ENCODE measurements around the gene MAST4.
"Not testable (repeated sequence)": the region's sequence is repeated elsewhere in the genome, so short reads cannot be mapped to it uniquely, and the experiment has no call there.

Gene MAST4

GRCh38 chr5:67118050-67118620 is 521.9 kb downstream of the MAST4 start:
- no peak for TF ChIP-seq CTCF (IDR thresholded peaks at IDR 0.05; ENCODE audit: poor library complexity, severe bottlenecking)
- Histone ChIP-seq H3K4me1 (ENCODE audit: insufficient read depth, poor library complexity, severe bottlenecking) (no peaks in the 10 kb centered on the region), H3K4me3 (ENCODE audit: severe bottlenecking) (no peak overlapping the region), H3K9me3 (ENCODE audit: severe bottlenecking) (no peaks in the 10 kb centered on the region), H3K27me3 (ENCODE audit: insufficient read depth, poor library complexity, severe bottlenecking) (no peaks in the 10 kb centered on the region), H3K36me3 (ENCODE audit: low read depth) (peaks cover 53% of the 10 kb centered on the region), H3K27ac (ENCODE audit: poor library complexity, severe bottlenecking) (no peak overlapping the region)
- no peak for DNase-seq (ENCODE audit: low spot score)
- ATAC-seq (ENCODE audit: low read depth): no peak

GRCh38 chr5:67119010-67119409 is 522.8 kb downstream of the MAST4 start:
- H3K27ac ChIP-seq (ENCODE audit: poor library complexity, severe bottlenecking): no peak overlapping the region
- no peaks in the 10 kb centered on the region for H3K4me1 ChIP-seq (ENCODE audit: insufficient read depth, poor library complexity, severe bottlenecking)
- no peak for ATAC-seq (ENCODE audit: low read depth)
- H3K27me3 ChIP-seq (ENCODE audit: insufficient read depth, poor library complexity, severe bottlenecking): no peaks in the 10 kb centered on the region
- no peak for TF ChIP-seq CTCF (IDR thresholded peaks at IDR 0.05; ENCODE audit: poor library complexity, severe bottlenecking)
- no peaks in the 10 kb centered on the region for H3K9me3 ChIP-seq (ENCODE audit: severe bottlenecking)
- H3K4me3 ChIP-seq (ENCODE audit: severe bottlenecking): no peak overlapping the region
- DNase-seq (ENCODE audit: low spot score): no peak
- H3K36me3 ChIP-seq (ENCODE audit: low read depth): peaks cover 50% of the 10 kb centered on the region

DNA sequence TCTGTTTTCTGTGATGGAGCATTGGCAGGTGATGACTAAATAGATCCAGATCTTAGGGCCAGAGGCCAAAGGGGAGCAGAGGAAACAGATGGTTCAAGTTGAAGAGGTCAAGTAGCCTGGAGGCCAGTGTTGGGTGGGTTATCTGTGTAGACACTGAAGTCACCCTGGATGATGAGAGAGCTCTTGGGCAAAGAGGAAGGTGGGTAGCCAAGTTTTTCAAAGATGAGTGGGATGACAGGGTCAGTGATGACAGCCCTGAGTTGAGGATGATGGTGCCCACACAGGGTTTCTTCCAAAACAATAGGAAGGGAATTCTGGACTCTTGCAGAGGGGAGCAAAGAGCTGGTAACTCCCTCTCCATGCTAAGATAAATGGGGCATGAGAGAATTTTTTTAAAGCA is 523.8 kb downstream of the MAST4 start:
- ATAC-seq (ENCODE audit: low read depth) (no peak), DNase-seq (ENCODE audit: low spot score) (no peak)
- Histone ChIP-seq H3K27ac (ENCODE audit: poor library complexity, severe bottlenecking) (no peak overlapping the region), H3K4me1 (ENCODE audit: insufficient read depth, poor library complexity, severe bottlenecking) (no peaks in the 10 kb centered on the region), H3K36me3 (ENCODE audit: low read depth) (peaks cover 52% of the 10 kb centered on the region), H3K27me3 (ENCODE audit: insufficient read depth, poor library complexity, severe bottlenecking) (no peaks in the 10 kb centered on the region), H3K9me3 (ENCODE audit: severe bottlenecking) (no peaks in the 10 kb centered on the region), H3K4me3 (ENCODE audit: severe bottlenecking) (no peak overlapping the region)
- TF ChIP-seq CTCF (IDR thresholded peaks at IDR 0.05; ENCODE audit: poor library complexity, severe bottlenecking): no peak

GRCh38 chr5:67123819-67124218 is 527.6 kb downstream of the MAST4 start:
- no peaks in the 10 kb centered on the region for H3K9me3 ChIP-seq (ENCODE audit: severe bottlenecking)
- H3K27me3 ChIP-seq (ENCODE audit: insufficient read depth, poor library complexity, severe bottlenecking): no peaks in the 10 kb centered on the region
- H3K27ac ChIP-seq (ENCODE audit: poor library complexity, severe bottlenecking): no peak overlapping the region
- no peak overlapping the region for H3K4me3 ChIP-seq (ENCODE audit: severe bottlenecking)
- no peak for TF ChIP-seq CTCF (IDR thresholded peaks at IDR 0.05; ENCODE audit: poor library complexity, severe bottlenecking)
- DNase-seq (ENCODE audit: low spot score): no peak
- H3K36me3 ChIP-seq (ENCODE audit: low read depth): peaks cover 41% of the 10 kb centered on the region
- no peak for ATAC-seq (ENCODE audit: low read depth)
- no peaks in the 10 kb centered on the region for H3K4me1 ChIP-seq (ENCODE audit: insufficient read depth, poor library complexity, severe bottlenecking)

DNA sequence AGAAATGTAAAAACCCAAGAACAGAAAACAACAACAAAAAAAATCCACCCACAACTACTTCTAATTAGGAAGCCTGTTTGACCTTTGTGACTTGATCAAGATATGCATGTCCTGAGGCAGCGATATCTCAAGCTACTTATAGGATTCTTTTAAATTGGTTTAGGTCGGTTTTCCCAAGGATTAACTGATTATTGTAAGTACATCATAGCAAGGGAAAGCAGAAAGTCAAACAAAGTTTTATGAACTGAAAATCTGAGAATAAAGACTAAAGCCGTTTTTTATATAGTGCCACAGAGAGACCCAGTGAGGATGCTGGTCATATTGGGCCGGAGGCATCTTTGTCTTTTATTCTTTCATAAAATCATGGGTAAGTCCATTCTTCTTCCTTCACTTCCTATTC is 528.4 kb downstream of the MAST4 start:
- no peaks in the 10 kb centered on the region for H3K27me3 ChIP-seq (ENCODE audit: insufficient read depth, poor library complexity, severe bottlenecking)
- no peak overlapping the region for H3K4me3 ChIP-seq (ENCODE audit: severe bottlenecking)
- H3K27ac ChIP-seq (ENCODE audit: poor library complexity, severe bottlenecking): no peak overlapping the region
- H3K9me3 ChIP-seq (ENCODE audit: severe bottlenecking): no peaks in the 10 kb centered on the region
- ATAC-seq (ENCODE audit: low read depth) (no peak), DNase-seq (ENCODE audit: low spot score) (no peak)
- no peaks in the 10 kb centered on the region for H3K4me1 ChIP-seq (ENCODE audit: insufficient read depth, poor library complexity, severe bottlenecking)
- no peak for TF ChIP-seq CTCF (IDR thresholded peaks at IDR 0.05; ENCODE audit: poor library complexity, severe bottlenecking)
- peaks cover 40% of the 10 kb centered on the region for H3K36me3 ChIP-seq (ENCODE audit: low read depth)

- H3K9me3 ChIP-seq (ENCODE audit: severe bottlenecking); DNase-seq (ENCODE audit: low spot score); H3K27ac ChIP-seq (ENCODE audit: poor library complexity, severe bottlenecking); H3K27me3 ChIP-seq (ENCODE audit: insufficient read depth, poor library complexity, severe bottlenecking); ATAC-seq (ENCODE audit: low read depth); H3K4me3 ChIP-seq (ENCODE audit: severe bottlenecking); H3K4me1 ChIP-seq (ENCODE audit: insufficient read depth, poor library complexity, severe bottlenecking): not testable (repeated sequence)
- H3K36me3 ChIP-seq (ENCODE audit: low read depth): peaks cover 53% of the 10 kb centered on the region
These were observed 531.2 kb downstream of the MAST4 start for GRCh38 chr5:67127347-67127895.

Data from RWPE2 (cell line).